Uterus (tissue), 4 donors: ENCODE measurements around the gene PAAF1. TPM values are rescaled to one million over a fixed set of nuclear protein-coding genes. Genes with fewer than 3 reads are reported as not detected.

ENCODE experiments used
- DNase-seq, 2 donors: peaks; one replicate each; pipeline ENCODE4 v3.0.0-alpha.2; 2019 to 2020
- H3K27ac ChIP-seq, 2 donors: fragments of 200-600 bp; sonication (generic); 1 replicate in 1 of 2; 2 replicates in 1 of 2; pipeline ENCODE4 v1.5.1; 2016 to 2018
- H3K27me3 ChIP-seq, 2 donors: fragments of 200-600 bp; sonication (generic); one replicate each; pipeline ENCODE4 v1.5.1; 2018 to 2019; ENCODE audit warnings: control low read depth in 1 of 2
- H3K36me3 ChIP-seq, 2 donors: fragments of 200-600 bp; sonication (generic); one replicate each; pipeline ENCODE4 v1.5.1; 2019; ENCODE audit warnings: control low read depth in 1 of 2
- H3K4me1 ChIP-seq, 2 donors: fragments of 200-600 bp; sonication (generic); one replicate each; pipeline ENCODE4 v1.5.1; 2018 to 2019; ENCODE audit warnings: control low read depth in 1 of 2
- H3K4me3 ChIP-seq, 2 donors: fragments of 200-600 bp; sonication (generic); 1 replicate in 1 of 2; 2 replicates in 1 of 2; pipeline ENCODE4 v1.5.1; 2018 to 2019; ENCODE audit warnings: mild to moderate bottlenecking in 1 of 2
- H3K9me3 ChIP-seq, 2 donors: fragments of 200-600 bp; sonication (generic); one replicate each; pipeline ENCODE4 v1.5.1; 2019; ENCODE audit warnings: control low read depth in 1 of 2
- POLR2A ChIP-seq, 2 donors: fragments of 450-650 bp; IDR thresholded peaks; one replicate each; pipeline ENCODE4 v1.6.1; 2016; ENCODE audit warnings: antibody characterized with exemption in 2 of 2, mild to moderate bottlenecking in 1 of 2, moderate library complexity in 1 of 2
- intact Hi-C: fragments of 100-400 bp; cut with DNase I; formaldehyde crosslinking; loops from one replicate; pipeline ENCODE4 v1.15.1; 2023; ENCODE audit warnings: low total_unique reads
- total RNA-seq, 4 donors: library from RNA; depleted of rRNA in 3 of 4; stranded (reverse); fragments of >200 nt in 3 of 4; gene quantifications; one replicate each; pipeline versions ENCODE4 v1.1.0 to v1.2.4, GENCODE V29; 2014 to 2023
- TF ChIP-seq, protein P1 (sequence below), 4 experiments: fragments of 200-600 bp in 2 of 4; fragments of 450-650 bp in 2 of 4; sonication (generic) in 2 of 4; IDR thresholded peaks; one replicate each; pipeline ENCODE4 v1.5.1; 2016 to 2019; ENCODE audit warnings: antibody characterized with exemption in 4 of 4, mild to moderate bottlenecking in 2 of 4, moderate library complexity in 1 of 4
- donor health status: DM: yes; HTN: yes; CAD: no.

PAAF1 gene
- total RNA-seq, 4 donors from 2014 or later: 0.59 to 20.8 (median 9.0) TPM

DNA sequence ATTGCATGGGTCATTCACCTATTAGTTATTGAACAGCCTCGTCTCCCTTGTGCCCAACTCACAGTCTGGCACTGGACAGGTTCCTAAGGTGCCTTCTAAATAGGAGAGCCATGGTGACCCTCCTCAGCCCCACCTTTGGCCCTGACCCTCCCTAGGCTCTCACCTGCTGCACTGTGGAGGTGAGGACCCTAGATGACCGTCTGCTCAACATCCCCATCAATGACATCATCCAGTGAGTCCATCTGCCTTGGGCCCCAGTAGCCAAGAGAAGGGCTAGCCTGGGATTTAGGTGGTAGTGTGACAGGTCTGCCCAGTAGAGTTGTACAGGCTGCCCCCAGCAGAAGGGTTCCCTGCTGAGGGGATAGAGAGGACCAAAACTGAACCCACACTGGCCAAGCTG is 92.3 kb downstream of the PAAF1 start:
- DNase-seq: no peak
- peaks cover 0 to 4% of the 10 kb centered on the region in 2 donors for H3K4me1 ChIP-seq
- intact Hi-C loops: no loop called here
- TF ChIP-seq, protein P1, sequence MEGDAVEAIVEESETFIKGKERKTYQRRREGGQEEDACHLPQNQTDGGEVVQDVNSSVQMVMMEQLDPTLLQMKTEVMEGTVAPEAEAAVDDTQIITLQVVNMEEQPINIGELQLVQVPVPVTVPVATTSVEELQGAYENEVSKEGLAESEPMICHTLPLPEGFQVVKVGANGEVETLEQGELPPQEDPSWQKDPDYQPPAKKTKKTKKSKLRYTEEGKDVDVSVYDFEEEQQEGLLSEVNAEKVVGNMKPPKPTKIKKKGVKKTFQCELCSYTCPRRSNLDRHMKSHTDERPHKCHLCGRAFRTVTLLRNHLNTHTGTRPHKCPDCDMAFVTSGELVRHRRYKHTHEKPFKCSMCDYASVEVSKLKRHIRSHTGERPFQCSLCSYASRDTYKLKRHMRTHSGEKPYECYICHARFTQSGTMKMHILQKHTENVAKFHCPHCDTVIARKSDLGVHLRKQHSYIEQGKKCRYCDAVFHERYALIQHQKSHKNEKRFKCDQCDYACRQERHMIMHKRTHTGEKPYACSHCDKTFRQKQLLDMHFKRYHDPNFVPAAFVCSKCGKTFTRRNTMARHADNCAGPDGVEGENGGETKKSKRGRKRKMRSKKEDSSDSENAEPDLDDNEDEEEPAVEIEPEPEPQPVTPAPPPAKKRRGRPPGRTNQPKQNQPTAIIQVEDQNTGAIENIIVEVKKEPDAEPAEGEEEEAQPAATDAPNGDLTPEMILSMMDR (IDR thresholded peaks at IDR 0.05): no peak
- no peak for TF ChIP-seq POLR2A (IDR thresholded peaks at IDR 0.05)
- no peak overlapping the region for H3K4me3 ChIP-seq
- no peaks in the 10 kb centered on the region for H3K36me3 ChIP-seq
- H3K27me3 ChIP-seq: no peaks in the 10 kb centered on the region
- H3K27ac ChIP-seq: no peak overlapping the region
- H3K9me3 ChIP-seq: no peaks in the 10 kb centered on the region

GRCh38 chr11:73969991-73970800 is 93.4 kb downstream of the PAAF1 start:
- TF ChIP-seq, protein P1 (IDR thresholded peaks at IDR 0.05): no peak
- TF ChIP-seq POLR2A (IDR thresholded peaks at IDR 0.05): no peak
- no peak for DNase-seq
- intact Hi-C loops: no loop called here

DNA sequence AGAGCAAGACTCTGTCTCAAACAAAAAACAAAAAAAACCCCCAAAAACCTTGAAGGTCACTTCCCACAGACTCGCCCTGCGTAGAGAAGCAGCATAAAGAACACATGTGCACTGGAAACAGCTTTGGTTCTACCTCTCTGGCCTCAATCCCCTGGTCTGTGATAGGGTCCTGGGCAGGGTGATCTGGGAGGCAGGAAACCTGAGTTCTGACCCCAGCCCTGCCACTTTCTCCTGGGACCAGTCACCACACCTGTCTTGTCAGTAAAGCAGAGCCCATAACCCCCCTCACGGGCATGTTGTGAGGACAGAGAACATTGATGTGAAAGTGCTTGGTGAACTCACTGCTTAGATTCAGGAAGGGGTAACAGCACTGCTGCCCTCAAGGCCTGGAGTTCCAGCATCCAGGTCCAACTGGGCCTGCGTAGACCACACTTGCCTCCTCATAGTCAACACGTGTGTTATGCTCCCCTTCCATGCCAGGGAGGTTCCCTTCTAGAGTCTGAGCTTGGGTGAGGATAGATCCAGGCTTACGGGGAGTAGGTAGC is 94.4 kb downstream of the PAAF1 start:
- Histone ChIP-seq H3K4me1 (no peaks in the 10 kb centered on the region), H3K27me3 (no peaks in the 10 kb centered on the region), H3K4me3 (no peak overlapping the region), H3K27ac (no peak overlapping the region), H3K9me3 (no peaks in the 10 kb centered on the region), H3K36me3 (no peaks in the 10 kb centered on the region)
- DNase-seq: no peak
- intact Hi-C loops: no loop called here
- TF ChIP-seq POLR2A (IDR thresholded peaks at IDR 0.05): no peak
- TF ChIP-seq, protein P1 (IDR thresholded peaks at IDR 0.05): no peak

More at GRCh38 chr11:73969991-73970800, 93.4 kb downstream of the PAAF1 start:
- no peaks in the 10 kb centered on the region for H3K27me3 ChIP-seq
- no peaks in the 10 kb centered on the region for H3K4me1 ChIP-seq
- no peaks in the 10 kb centered on the region for H3K36me3 ChIP-seq
- no peak overlapping the region for H3K27ac ChIP-seq
- no peaks in the 10 kb centered on the region for H3K9me3 ChIP-seq
- no peak overlapping the region for H3K4me3 ChIP-seq

GRCh38 chr11:73972187-73972586 is 95.4 kb downstream of the PAAF1 start:
- intact Hi-C loops: no loop called here
- H3K4me1 ChIP-seq: no peaks in the 10 kb centered on the region
- H3K36me3 ChIP-seq: no peaks in the 10 kb centered on the region
- TF ChIP-seq, protein P1 (IDR thresholded peaks at IDR 0.05): no peak
- no peak for TF ChIP-seq POLR2A (IDR thresholded peaks at IDR 0.05)
- no peak for DNase-seq
- no peak overlapping the region for H3K27ac ChIP-seq
- no peaks in the 10 kb centered on the region for H3K27me3 ChIP-seq
- no peak overlapping the region for H3K4me3 ChIP-seq
- no peaks in the 10 kb centered on the region for H3K9me3 ChIP-seq
